HG03159 (cell line): ENCODE measurements around the gene SEMA4A.

Experiments used
- ATAC-seq: cut with Tn5 transposase; IDR thresholded peaks from one replicate; pipeline ENCODE4 v1.9.1; 2021; ENCODE audit warnings: mild to moderate bottlenecking, moderate library complexity; ENCODE audit not compliant: unreplicated experiment

SEMA4A gene

DNA sequence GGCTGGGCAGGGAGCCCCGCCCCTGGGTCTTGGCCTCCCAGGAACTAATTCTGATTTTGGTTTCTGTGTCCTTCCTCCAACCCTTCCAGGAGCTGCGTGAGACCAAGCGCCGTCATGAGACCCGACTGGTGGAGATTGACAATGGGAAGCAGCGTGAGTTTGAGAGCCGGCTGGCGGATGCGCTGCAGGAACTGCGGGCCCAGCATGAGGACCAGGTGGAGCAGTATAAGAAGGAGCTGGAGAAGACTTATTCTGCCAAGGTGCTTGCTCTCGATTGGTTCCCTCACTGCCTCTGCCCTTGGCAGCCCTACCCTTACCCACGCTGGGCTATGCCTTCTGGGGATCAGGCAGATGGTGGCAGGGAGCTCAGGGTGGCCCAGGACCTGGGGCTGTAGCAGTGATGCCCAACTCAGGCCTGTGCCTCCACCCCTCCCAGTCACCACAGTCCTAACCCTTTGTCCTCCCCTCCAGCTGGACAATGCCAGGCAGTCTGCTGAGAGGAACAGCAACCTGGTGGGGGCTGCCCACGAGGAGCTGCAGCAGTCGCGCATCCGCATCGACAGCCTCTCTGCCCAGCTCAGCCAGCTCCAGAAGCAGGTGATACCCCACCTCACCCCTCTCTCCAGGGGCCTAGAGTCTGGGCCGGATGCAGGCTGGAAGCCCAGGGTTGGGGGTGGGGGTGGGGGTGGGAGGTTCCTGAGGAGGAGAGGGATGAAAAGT is 18.5 kb upstream of the SEMA4A start:
- no peak for ATAC-seq

DNA sequence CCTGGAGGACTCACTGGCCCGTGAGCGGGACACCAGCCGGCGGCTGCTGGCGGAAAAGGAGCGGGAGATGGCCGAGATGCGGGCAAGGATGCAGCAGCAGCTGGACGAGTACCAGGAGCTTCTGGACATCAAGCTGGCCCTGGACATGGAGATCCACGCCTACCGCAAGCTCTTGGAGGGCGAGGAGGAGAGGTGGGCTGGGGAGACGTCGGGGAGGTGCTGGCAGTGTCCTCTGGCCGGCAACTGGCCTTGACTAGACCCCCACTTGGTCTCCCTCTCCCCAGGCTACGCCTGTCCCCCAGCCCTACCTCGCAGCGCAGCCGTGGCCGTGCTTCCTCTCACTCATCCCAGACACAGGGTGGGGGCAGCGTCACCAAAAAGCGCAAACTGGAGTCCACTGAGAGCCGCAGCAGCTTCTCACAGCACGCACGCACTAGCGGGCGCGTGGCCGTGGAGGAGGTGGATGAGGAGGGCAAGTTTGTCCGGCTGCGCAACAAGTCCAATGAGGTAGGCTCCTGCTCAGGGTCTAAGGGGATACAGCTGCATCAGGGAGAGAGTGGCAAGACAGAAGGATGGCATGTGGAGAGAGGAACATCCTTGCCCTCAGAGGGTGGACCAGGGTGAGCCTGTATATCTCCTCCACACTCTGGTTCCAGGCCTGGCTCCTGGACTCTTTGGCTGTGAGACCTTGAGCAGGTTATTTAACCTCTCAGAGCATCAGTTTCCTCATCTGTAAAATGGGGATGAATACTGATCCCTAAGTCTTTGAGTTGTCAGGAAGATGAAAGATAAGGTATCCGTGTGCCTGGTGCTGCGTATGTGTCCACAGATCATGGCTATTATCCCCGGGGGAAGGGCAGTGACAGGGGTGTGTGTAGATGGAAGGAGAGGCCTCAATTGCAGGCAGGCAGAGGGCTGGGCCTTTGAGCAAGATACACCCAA is 17.2 kb upstream of the SEMA4A start:
- no peak for ATAC-seq

DNA sequence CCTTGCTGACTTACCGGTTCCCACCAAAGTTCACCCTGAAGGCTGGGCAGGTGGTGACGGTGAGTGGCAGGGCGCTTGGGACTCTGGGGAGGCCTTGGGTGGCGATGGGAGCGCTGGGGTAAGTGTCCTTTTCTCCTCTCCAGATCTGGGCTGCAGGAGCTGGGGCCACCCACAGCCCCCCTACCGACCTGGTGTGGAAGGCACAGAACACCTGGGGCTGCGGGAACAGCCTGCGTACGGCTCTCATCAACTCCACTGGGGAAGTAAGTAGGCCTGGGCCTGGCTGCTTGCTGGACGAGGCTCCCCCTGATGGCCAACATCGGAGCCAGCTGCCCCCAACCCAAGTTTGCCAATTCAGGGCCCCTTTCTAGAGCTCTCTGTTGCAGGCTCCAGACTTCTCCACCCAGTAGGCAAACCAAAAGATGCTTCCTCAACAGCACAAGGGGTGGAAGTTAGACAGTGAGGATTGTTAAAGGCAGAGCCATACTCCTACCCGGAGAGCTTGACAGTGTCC is 16.4 kb upstream of the SEMA4A start:
- no peak for ATAC-seq

DNA sequence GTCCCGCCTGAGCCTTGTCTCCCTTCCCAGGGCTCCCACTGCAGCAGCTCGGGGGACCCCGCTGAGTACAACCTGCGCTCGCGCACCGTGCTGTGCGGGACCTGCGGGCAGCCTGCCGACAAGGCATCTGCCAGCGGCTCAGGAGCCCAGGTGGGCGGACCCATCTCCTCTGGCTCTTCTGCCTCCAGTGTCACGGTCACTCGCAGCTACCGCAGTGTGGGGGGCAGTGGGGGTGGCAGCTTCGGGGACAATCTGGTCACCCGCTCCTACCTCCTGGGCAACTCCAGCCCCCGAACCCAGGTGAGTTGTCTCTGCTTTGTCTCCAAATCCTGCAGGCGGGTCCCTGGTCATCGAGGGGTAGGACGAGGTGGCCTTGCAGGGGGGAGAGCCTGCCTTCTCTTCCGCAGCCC is 14.9 kb upstream of the SEMA4A start:
- no peak for ATAC-seq

DNA sequence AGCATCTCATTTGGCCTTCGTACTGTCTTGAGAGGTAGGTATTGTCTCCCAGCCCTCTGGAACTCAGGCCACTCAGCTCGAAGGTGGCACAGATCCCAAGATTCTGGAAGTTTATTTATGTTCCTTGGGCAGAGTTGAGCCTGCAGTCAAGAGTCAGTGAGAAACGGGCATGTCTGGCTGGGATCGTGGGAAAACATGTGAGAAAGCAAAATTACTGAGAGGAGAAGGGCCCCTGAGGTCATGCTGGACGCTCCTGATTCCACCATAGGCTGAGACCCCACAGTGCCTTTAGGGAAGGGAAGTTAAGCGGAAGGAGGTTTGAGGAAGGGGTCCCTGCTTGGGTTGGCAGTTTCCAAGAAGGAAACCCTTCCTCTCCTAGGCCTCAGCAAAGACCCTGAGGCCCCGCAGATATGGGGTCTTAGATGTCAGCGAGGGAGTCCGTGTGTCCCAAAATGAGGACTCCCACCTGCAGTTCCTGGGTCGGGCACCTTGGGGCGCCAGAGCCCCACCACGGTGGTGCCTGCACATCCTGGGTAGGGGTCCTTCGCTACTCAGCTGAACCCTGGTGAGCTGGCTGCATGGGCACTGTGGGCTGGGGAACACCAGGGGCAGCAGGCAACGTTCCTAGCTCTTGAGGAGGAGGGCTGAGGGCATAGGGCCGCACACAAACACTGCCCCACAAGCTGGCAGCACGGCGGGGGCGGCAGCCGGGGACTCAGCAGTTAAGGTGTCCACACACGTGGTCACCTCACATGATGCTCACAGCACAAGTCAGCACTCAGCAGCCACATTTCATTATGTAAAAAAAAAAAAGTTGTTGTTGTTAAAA is 12.3 kb upstream of the SEMA4A start:
- ATAC-seq = no peak

DNA sequence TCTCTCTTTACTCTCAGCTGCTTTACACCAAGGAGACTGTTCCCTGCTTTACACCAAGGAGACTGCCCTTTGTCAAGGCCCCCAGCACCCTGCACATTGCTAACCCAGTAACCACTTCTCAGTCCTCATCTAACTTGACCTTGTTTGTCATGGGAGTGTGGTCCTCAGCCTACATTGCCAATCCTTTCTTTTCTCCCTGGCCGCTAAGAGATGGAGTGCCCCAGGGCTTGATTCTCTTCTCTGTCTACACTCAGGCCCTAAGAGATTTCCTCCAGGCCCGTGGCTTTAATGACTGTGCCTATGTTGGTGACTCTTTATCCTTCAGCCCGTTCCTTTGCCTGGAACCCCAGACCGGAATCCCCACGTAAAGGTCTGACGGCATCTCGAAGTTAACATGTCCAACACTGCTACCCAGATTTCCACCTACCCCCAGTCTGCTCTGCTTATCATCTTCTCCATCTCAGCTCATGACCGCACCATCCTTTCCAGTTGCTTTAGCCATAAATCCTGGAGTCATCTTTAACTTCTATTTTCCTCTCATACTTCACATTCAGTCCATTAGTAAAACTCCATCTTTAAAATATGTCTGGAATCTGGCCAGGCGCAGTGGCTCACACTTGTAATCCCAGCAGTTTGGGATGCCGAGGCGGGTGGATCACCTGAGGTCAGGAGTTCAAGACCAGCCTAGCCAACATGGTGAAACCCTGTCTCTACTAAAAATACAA is 9.5 kb upstream of the SEMA4A start:
- no peak for ATAC-seq

DNA sequence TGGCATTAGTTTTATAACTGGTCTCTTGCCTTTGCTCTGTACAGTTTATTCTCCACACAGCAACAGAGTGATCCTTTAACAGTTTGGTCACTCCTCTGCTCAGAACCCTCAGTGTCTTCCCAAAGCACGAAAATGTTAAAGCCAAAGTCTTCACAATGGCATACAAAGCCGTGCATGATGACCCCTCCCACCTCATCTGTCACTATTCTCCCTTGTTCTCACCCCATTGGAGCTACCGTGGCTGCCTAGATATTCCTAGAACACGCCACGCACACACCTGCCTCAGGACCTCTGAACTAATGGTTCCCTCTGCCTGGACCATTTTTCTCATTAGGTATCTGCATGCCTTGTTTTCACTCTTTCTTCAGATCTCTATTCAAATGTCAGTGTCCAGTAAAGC is 8.6 kb upstream of the SEMA4A start:
- no peak for ATAC-seq

DNA sequence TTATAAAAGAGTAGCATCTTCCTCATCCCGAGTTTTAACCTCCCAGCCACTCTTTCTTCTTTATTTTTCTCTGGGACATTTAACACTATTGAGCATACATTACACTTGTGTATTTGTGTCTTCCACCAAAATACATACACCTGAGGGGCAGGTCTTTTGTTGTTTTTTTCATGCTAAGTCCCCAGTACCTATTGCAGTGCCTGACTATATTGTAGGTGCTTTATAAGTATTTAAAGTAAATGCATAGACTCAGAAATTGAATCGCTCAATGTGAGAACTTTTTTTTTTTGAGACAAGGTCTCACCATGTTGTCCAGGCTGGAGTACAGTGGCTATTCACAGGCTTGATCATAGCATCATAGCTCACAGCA is 7.8 kb upstream of the SEMA4A start:
- ATAC-seq = no peak

DNA sequence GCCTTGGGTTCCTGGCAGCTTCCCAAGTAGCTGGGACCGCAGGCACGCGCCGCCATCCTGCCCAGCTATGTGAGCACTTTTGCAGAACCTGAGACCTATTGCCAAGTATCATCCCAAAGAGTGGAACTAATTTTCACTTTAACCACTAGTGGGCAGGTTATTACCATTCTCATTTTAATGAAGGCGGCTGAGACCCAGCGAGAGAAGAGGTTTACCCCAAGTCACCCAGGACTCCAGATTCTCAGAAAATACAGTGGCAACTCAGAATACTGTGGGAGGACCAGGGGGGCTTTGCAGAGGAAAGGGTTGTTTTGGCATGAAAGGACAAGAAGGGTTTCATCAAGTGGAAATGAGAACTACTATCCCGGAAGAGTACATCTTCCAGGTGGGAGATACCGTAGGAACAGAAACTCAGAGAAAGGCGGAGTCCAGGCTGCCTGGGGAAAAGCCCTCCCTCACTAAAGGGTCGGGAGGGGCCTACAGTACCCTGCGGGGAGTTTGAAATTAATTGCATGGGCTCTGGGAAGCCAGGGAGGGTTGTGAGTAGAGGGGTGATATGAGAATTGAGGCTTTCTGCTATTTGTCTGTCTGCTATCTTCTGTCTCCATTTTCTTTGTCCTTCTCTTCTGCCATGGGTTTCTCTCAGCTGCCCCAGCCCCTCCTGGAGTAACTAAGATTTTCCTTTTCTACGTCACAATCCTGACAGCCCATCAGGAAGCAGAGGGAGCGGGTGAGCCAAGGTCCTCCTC is 7.2 kb upstream of the SEMA4A start:
- ATAC-seq = no peak

DNA sequence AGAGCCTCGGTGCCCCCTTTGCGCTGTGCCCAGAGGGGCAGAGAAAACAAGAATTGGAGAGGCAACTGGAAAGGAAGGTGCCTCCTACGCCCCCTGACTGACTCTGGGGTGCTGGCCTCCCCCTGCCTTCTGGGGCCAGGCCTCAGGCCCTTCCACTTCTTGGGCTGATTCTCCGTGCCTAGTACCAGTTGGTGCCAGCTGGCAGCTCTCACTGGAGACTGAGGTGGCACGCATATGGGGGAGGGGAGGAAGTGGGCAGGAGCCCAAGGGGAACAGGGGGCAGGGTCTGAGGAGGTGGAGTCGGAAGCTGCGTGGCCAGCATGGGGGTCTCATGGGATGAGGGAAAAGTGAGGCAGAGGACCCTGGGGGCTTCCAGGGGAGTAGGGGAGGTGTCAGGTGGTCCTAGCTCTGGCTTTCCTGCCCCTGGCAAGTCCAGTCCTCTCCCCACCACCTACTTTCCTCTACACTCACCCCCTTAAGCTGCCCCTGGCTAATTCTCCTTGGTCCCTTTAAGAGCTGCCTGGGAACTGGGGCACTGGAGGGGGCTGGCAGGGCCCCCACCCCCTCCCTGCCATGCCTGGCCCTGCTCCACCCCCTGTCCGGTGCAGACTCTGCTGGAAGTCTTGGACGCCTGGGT is 6.5 kb upstream of the SEMA4A start:
- ATAC-seq = no peak

DNA sequence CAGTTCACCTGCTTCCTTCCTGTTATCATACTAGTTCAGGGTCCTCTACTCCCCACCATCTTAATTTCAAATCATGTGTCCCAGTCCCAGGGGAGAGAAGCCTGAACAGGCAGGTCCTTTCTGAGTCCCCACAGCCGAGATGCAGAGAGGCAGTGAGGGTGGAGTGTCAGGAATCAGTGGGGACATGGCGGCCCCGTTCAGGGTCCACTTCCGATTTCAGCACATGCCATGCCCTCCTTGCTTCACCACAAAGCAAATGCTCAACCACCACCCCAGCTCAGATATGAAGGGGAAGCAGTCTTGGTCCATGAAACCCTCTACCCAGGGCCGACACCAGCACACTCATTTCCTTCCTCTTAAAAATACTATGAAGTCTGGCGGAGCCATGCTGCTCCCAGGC is 5.2 kb upstream of the SEMA4A start:
- ATAC-seq = no peak

DNA sequence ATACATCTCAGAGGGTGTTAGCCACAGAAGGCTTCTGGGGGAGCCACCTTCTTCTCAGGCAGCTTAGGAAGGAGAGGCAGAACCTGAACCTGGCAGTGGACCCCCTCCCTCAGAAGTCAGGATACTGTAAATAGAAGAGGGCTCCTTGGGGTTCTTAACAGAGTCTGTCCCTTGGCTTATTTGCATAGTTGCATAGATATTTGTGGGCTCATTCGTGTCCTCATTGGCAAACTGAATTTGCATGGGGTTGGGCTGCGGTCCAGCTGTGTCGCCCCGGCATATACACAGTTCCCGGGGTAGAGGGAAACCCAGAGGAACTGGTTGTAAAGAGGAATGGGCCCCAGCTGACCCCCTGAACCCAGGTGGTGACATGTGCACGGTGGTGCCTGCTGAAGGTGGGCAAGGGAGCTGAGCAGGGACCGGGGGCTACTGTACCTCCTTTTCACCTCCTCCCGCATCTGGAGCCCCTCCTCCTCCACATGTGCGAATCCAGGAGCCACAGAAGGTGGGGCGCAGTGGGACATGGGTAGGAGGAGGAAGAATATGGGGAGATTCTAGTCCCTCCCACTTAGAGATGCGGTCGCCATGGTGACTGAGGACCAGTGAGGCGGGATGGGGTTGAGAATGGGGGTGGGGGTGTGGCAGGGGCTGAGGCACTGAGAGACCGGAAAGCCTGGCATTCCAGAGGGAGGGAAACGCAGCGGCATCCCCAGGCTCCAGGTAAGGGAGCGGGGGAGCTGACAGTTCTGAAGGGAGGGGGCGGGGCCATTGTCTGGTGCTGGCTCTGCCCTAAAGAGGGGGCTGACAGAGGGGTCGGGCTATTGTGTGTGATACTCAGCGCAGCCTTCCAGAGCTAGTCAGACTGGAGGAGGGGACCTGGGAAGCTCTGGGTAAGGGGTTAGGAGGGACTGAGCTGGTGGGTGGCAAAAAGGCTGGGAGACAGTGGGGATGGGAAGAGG is 3.7 kb upstream of the SEMA4A start:
- peak; percentile 42 for ATAC-seq

DNA sequence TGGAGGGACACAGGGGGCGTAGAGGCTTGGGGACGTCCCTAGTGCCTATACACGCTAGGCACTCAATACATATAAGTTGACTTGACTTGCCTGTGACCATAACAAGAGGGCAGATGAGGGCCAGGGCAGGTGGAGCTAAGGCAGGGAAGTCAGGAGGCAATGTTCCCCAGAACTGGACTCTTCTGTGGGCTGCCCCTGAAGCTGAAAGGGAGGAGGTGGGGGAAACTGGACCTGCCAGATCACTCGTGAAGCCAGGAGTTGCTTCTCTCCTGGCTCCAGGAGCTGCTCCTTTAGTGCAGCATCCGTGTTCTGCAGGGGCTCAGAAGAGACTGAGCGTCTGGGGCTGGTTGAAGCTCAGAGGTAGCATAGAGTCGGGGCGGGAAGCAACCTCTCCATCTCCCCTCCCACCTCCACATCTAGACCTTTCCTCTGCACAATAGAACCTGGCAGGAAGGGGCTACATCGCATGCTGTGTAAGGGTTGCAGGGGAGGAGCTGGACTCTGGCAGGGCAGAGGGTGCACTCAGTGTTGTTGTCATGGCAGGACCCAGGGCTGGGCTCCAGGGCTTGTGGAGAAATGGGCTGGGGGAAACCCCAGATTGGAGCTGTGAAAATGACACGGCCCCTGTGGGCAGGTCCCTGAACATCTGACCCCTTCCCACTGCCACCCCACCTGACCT is 2.9 kb upstream of the SEMA4A start:
- no peak for ATAC-seq

DNA sequence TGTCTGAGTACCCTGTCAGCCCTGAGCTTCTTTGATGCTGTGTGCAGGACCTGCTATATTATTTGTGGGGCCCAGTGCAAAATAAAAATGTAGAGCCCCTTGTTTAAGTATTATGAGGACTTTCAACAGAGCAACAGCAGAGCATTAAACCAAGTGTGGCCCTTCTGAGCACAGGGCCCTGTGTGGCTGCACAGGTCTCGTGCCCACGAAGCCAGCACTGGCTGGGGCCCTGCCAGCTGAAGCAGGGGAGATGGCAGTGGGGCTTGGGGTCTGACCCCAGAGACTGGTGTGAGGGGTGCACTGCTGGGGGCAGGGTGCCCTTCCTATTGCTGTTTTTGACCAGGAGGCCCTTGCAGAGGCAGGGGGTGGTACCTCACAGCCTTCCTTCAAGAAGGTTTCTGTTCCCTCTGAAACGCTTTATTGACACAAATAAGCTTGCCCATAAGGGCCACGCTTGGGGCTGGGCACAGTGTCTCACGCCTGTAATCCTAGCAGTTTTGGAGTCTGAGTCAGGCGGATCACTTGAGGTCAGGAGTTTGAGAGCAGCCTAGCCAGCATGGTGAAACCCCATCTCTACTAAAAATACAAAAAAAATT is 2.2 kb upstream of the SEMA4A start:
- no peak for ATAC-seq

DNA sequence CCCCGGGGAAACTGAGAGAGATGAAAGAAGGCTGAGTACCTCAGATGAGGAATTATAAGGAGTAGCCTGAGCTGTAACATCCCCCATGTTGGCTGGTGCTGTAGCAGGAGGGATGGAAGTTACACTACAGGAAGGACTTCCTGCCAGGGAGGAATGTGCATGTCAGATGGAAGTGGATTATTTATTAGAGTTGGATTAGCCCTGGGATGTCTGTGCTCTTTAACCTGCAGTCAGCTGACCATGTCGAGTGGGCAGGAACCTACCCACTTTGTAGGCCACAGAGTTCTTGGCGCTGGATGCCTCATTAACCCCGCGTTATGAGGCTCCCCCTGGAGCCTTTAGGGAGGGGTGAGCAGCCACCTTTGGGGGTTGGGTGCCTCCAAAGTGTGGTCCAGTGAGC is 757 bp upstream of the SEMA4A start:
- ATAC-seq = no peak

DNA sequence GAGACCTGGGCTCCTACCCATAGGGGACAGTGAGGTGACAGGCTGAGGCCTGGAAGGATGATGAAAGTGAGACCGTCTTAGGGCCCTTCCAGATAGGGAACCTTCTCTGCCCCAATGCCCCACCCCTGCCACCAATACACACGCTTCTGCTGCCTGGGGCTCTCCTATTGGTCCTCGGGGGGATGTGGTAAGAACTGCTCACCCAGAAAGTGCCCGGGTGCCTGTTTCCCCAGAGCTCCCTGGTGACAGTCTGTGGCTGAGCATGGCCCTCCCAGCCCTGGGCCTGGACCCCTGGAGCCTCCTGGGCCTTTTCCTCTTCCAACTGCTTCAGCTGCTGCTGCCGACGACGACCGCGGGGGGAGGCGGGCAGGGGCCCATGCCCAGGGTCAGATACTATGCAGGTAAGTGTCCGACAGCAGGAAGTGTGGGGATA is 948 bp downstream of the SEMA4A start:
- peak; percentile 50 for ATAC-seq
